GM23248 (cell line): ENCODE measurements around the gene IGFBP4. TPM values are rescaled to one million over a fixed set of nuclear protein-coding genes. Genes with fewer than 3 reads are reported as not detected.

ENCODE experiments used
- DNase-seq: peaks from one replicate; pipeline ENCODE4 v3.0.0-alpha.2; 2015
- H2AFZ ChIP-seq: fragments of 200-600 bp; sonication (generic); 2 replicates; pipeline ENCODE4 v1.6.1; 2016; ENCODE audit warnings: antibody characterized with exemption
- H3F3A ChIP-seq: fragments of 200-600 bp; sonication (generic); 2 replicates; pipeline ENCODE4 v1.6.1; 2016; ENCODE audit warnings: mild to moderate bottlenecking, antibody characterized with exemption, mixed run types; ENCODE audit not compliant: insufficient read depth
- H3K27ac ChIP-seq: fragments of 200-600 bp; sonication (generic); 2 replicates; pipeline ENCODE4 v1.5.1; 2016; ENCODE audit warnings: mild to moderate bottlenecking
- H3K27me3 ChIP-seq: fragments of 200-600 bp; sonication (generic); replicated peaks from 2 replicates; pipeline ENCODE4 v1.6.1; 2016; ENCODE audit warnings: mild to moderate bottlenecking; ENCODE audit not compliant: insufficient read depth
- H3K36me3 ChIP-seq: fragments of 200-600 bp; sonication (generic); 2 replicates; pipeline ENCODE4 v1.6.1; 2016; ENCODE audit warnings: low read depth, mild to moderate bottlenecking
- H3K4me1 ChIP-seq: fragments of 200-600 bp; sonication (generic); 2 replicates; pipeline ENCODE4 v1.6.1; 2016; ENCODE audit warnings: mild to moderate bottlenecking; ENCODE audit not compliant: insufficient read depth
- H3K4me2 ChIP-seq: fragments of 200-600 bp; sonication (generic); one replicate; pipeline ENCODE4 v1.6.1; 2016; ENCODE audit warnings: mild to moderate bottlenecking; ENCODE audit not compliant: unreplicated experiment
- H3K4me3 ChIP-seq: fragments of 200-600 bp; sonication (generic); 2 replicates; pipeline ENCODE4 v1.5.1; 2016; ENCODE audit warnings: mild to moderate bottlenecking
- H3K79me2 ChIP-seq: fragments of 200-600 bp; sonication (generic); 2 replicates; pipeline ENCODE4 v1.6.1; 2016; ENCODE audit warnings: mild to moderate bottlenecking; ENCODE audit not compliant: insufficient read depth
- H3K9ac ChIP-seq: fragments of 200-600 bp; sonication (generic); 2 replicates; pipeline ENCODE4 v1.6.1; 2016; ENCODE audit warnings: mild to moderate bottlenecking
- H3K9me2 ChIP-seq: fragments of 200-600 bp; sonication (generic); 2 replicates; pipeline ENCODE4 v1.6.1; 2016; ENCODE audit warnings: mixed run types, mild to moderate bottlenecking, moderate library complexity; ENCODE audit not compliant: insufficient read depth
- H3K9me3 ChIP-seq: fragments of 200-600 bp; sonication (generic); one replicate; pipeline ENCODE4 v1.6.1; 2017; ENCODE audit warnings: low read depth
- H4K20me1 ChIP-seq: fragments of 200-600 bp; sonication (generic); 2 replicates; pipeline ENCODE4 v1.6.0; 2016; ENCODE audit not compliant: insufficient read depth
- EZH2 ChIP-seq: fragments of 200-600 bp; sonication (generic); IDR thresholded peaks from 2 replicates; pipeline ENCODE4 v1.6.1; 2018; ENCODE audit warnings: antibody characterized with exemption, mild to moderate bottlenecking; ENCODE audit not compliant: insufficient read depth, poor library complexity, severe bottlenecking
- EZH2phosphoT487 ChIP-seq: fragments of 200-600 bp; sonication (generic); IDR thresholded peaks from 2 replicates; pipeline ENCODE4 v1.6.1; 2018; ENCODE audit warnings: antibody characterized with exemption, moderate library complexity, mild to moderate bottlenecking, low read depth; ENCODE audit not compliant: insufficient read depth
- WGBS, 2 experiments: methylation state at CpG; one replicate each; pipeline ENCODE4 v1.1.6; 2015 to 2017; ENCODE audit warnings: low lambda C conversion rate in 2 of 2, low coverage in 1 of 2; ENCODE audit errors: missing lambda C conversion rate in 2 of 2; 5-methylcytosine and 5-hydroxymethylcytosine counted together
- in situ Hi-C: fragments of 300-500 bp; cut with MboI; formaldehyde crosslinking; loops from 2 replicates; pipeline ENCODE4 v1.15.0; 2020
- polyA plus RNA-seq: library from polyadenylated mRNA; unstranded; fragments of >200 nt; fragmentation: Nextera tagmentation; extraction: Ambion mirVana; gene quantifications from 2 replicates; pipeline ENCODE4 v1.2.1, GENCODE V29; 2016
- total RNA-seq: library from RNA; depleted of rRNA; stranded (reverse); fragments of >200 nt; shearing (Covaris generic); gene quantifications from 2 replicates; pipeline ENCODE4 v1.2.3, GENCODE V29; 2014

The IGFBP4 gene
- total and polyA plus RNA-seq, 2 experiments from 2014 or later = 408 to 1,209 TPM

DNA sequence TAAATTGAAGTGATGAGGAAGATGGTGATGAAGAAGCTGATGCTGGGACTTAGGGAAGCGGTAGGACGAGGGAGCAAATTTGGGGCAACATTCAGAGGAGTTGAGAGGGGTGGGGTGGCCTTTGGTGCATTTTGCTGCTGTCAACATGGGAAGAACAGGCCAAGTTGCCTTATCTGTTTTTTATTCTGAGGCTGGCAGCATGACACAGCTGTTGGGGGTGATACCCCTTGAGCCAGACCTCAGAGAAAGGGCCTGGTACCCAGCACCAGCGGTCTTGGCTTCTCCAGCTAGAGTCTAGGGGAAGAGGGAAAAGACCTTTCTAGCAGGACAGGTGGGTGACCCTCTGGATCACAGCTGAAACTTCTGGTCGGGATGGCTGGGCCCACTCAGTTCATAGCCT, 4.6 kb downstream of the IGFBP4 start:
- Histone ChIP-seq H3K27ac (peak overlapping the region; percentile 89), H3K79me2 (peaks cover 86% of the 10 kb centered on the region), H2AFZ (no peak overlapping the region), H3K4me3 (peak overlapping the region; percentile 97), H3K4me1 (peaks cover 76% of the 10 kb centered on the region), H3K27me3 (no peaks in the 10 kb centered on the region), H3K9me3 (no peaks in the 10 kb centered on the region), H3K36me3 (peaks cover 2% of the 10 kb centered on the region; the same call in 1 of the 2 replicates), H3K9ac (peak overlapping the region; percentile 99), H3K9me2 (no peaks in the 10 kb centered on the region), H4K20me1 (no peaks in the 10 kb centered on the region), H3F3A (peaks cover 80% of the 10 kb centered on the region), H3K4me2 (peak overlapping the region; percentile 98)
- TF ChIP-seq EZH2 (no peak), EZH2phosphoT487 (no peak)
- DNase-seq = no peak
- in situ Hi-C loops = no loop called here
- WGBS, 2 experiments = 26 to 34% methylated on average over 4 of the region's 4 CpGs

DNA sequence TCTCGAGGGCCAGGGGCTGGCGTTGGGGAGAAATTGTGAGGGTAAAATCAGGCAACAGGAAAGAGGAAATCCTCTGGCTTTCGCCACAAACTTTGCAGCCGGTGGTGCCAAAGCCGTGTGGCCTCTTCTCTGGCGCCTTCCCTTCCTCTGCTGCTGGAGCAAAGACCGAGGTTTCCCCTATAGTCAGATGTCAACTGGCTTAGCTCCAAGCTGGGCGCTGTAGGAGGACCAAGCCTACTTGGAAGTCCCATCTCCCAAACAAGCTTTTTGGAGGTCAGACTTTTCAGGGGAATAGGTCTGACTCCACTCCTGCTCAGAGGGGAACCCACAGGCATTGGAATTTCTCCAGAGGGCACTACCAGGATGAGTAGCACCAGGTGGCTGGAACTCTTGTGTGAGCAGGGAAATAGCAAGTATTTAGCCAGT, 5.0 kb downstream of the IGFBP4 start:
- in situ Hi-C loops = no loop called here

GRCh38 chr17:40448639-40449261, 5.5 kb downstream of the IGFBP4 start:
- Histone ChIP-seq H4K20me1 (no peaks in the 10 kb centered on the region), H3K9me3 (no peaks in the 10 kb centered on the region), H3K4me1 (peaks cover 85% of the 10 kb centered on the region), H3K9me2 (no peaks in the 10 kb centered on the region), H3K27me3 (no peaks in the 10 kb centered on the region), H3K79me2 (peaks cover 93% of the 10 kb centered on the region), H3K27ac (peak overlapping the region; percentile 89), H3K4me3 (peak overlapping the region; percentile 97), H2AFZ (no peak overlapping the region), H3F3A (peaks cover 88% of the 10 kb centered on the region), H3K4me2 (peak overlapping the region; percentile 98), H3K36me3 (peaks cover 11% of the 10 kb centered on the region), H3K9ac (peak overlapping the region; percentile 99)
- peak; percentile 53 for DNase-seq
- TF ChIP-seq EZH2phosphoT487 (no peak), EZH2 (no peak)
- 37 to 40% methylated on average over 7 of the region's 7 CpGs for WGBS, 2 experiments
- in situ Hi-C loops = no loop called here

More for the DNA sequence above, 5.0 kb downstream of the IGFBP4 start:
- peaks cover 90% of the 10 kb centered on the region for H3K79me2 ChIP-seq
- no peak overlapping the region for H2AFZ ChIP-seq
- TF ChIP-seq EZH2phosphoT487 (no peak), EZH2 (no peak)
- H3F3A ChIP-seq = peaks cover 83% of the 10 kb centered on the region
- no peaks in the 10 kb centered on the region for H4K20me1 ChIP-seq
- peak overlapping the region; percentile 98 for H3K4me2 ChIP-seq
- peaks cover 80% of the 10 kb centered on the region for H3K4me1 ChIP-seq
- H3K9me2 ChIP-seq = no peaks in the 10 kb centered on the region
- peak overlapping the region; percentile 97 for H3K4me3 ChIP-seq
- H3K9ac ChIP-seq = peak overlapping the region; percentile 99
- H3K9me3 ChIP-seq = no peaks in the 10 kb centered on the region
- peaks cover 6% of the 10 kb centered on the region for H3K36me3 ChIP-seq
- no peaks in the 10 kb centered on the region for H3K27me3 ChIP-seq
- WGBS, 2 experiments = 10 to 25% methylated on average over 8 of the region's 8 CpGs
- H3K27ac ChIP-seq = peak overlapping the region; percentile 89
- DNase-seq = peak; percentile 64

GRCh38 chr17:40450175-40450574, 6.9 kb downstream of the IGFBP4 start:
- H2AFZ ChIP-seq = no peak overlapping the region
- peaks cover 26% of the 10 kb centered on the region for H3K36me3 ChIP-seq
- 100% methylated on average over 3 of the region's 3 CpGs for WGBS, 2 experiments
- peak overlapping the region; percentile 25 for H3K4me3 ChIP-seq
- no peaks in the 10 kb centered on the region for H3K9me2 ChIP-seq
- peaks cover 97% of the 10 kb centered on the region for H3K4me1 ChIP-seq
- H3K79me2 ChIP-seq = peaks cover 86% of the 10 kb centered on the region
- H3K27me3 ChIP-seq = no peaks in the 10 kb centered on the region
- no peaks in the 10 kb centered on the region for H3K9me3 ChIP-seq
- peak overlapping the region; percentile 71 for H3K9ac ChIP-seq
- peak overlapping the region; percentile 57 for H3K4me2 ChIP-seq
- peak overlapping the region; percentile 89 for H3K27ac ChIP-seq
- in situ Hi-C loops = no loop called here
- no peaks in the 10 kb centered on the region for H4K20me1 ChIP-seq
- DNase-seq = peak; percentile 68
- no peak for TF ChIP-seq EZH2
- TF ChIP-seq EZH2phosphoT487 = no peak
- H3F3A ChIP-seq = peaks cover 91% of the 10 kb centered on the region
